Astrocyte of the cerebellum (primary cell): Measurements from ENCODE around the gene KLRC3.
"Not testable (repeated sequence)": the region's sequence is repeated elsewhere in the genome, so short reads cannot be mapped to it uniquely, and the experiment has no call there.

Source experiments
- DNase-seq: peaks from one replicate; pipeline ENCODE4 v3.0.0-alpha.2; 2011; ENCODE audit warnings: low read depth
- H3K4me3 ChIP-seq: 2 replicates; pipeline ENCODE4 v1.5.1; 2011; ENCODE audit warnings: mild to moderate bottlenecking, low read depth, low read length, moderate library complexity
- in situ Hi-C: cut with HindIII; loops from 2 replicates; pipeline ENCODE4 v1.10.0; 2017; ENCODE audit warnings: low sequenced_read_pairs
- TF ChIP-seq, protein P1 (sequence below): IDR thresholded peaks from 2 replicates; pipeline ENCODE4 v1.5.1; 2012; ENCODE audit warnings: low read length, low read depth, moderate library complexity, mild to moderate bottlenecking; ENCODE audit errors: missing control alignments

Gene KLRC3

DNA sequence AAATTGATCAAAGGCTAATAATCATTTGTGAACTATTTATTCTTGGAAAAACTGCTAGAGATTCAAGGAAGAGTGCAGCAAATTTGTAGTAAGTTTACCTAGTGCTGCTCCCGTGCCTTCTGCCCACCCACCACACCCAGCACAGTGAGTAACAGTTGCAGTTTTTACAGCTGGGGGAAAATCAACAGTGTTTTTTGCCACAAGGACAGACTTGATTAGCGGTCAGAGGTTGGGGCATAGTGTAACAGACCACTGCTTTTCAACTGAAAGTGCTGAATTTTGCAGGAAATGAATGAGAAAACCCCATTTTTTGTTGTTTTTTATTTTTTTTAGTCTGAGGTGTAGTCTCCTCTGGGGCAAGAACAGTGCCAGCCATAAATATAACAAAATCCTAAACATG lies 23.1 kb downstream of the KLRC3 start:
- no peak for DNase-seq
- H3K4me3 ChIP-seq = no peak overlapping the region
- in situ Hi-C loops = no loop called here
- TF ChIP-seq, protein P1, sequence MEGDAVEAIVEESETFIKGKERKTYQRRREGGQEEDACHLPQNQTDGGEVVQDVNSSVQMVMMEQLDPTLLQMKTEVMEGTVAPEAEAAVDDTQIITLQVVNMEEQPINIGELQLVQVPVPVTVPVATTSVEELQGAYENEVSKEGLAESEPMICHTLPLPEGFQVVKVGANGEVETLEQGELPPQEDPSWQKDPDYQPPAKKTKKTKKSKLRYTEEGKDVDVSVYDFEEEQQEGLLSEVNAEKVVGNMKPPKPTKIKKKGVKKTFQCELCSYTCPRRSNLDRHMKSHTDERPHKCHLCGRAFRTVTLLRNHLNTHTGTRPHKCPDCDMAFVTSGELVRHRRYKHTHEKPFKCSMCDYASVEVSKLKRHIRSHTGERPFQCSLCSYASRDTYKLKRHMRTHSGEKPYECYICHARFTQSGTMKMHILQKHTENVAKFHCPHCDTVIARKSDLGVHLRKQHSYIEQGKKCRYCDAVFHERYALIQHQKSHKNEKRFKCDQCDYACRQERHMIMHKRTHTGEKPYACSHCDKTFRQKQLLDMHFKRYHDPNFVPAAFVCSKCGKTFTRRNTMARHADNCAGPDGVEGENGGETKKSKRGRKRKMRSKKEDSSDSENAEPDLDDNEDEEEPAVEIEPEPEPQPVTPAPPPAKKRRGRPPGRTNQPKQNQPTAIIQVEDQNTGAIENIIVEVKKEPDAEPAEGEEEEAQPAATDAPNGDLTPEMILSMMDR = no peak

DNA sequence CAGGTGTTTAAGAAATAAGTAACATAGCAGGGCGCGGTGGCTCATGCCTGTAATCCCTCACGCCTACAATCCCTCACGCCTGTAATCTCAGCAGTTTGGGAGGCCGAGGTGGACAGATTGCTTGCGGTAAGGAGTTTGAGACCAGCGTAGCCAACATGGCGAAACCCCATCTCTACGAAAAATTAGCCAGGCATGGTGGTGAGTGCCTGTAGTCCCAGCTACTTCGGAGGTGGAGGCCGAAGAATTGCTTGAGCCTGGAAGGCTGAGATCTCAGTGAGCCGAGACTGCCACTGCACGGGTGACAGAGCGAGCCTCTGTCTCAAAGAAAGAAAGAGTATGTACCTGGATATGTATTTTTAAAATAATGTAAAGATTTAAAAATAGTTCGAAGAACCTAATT lies 24.2 kb downstream of the KLRC3 start:
- DNase-seq, H3K4me3 ChIP-seq, in situ Hi-C loops: not testable (repeated sequence)

DNA sequence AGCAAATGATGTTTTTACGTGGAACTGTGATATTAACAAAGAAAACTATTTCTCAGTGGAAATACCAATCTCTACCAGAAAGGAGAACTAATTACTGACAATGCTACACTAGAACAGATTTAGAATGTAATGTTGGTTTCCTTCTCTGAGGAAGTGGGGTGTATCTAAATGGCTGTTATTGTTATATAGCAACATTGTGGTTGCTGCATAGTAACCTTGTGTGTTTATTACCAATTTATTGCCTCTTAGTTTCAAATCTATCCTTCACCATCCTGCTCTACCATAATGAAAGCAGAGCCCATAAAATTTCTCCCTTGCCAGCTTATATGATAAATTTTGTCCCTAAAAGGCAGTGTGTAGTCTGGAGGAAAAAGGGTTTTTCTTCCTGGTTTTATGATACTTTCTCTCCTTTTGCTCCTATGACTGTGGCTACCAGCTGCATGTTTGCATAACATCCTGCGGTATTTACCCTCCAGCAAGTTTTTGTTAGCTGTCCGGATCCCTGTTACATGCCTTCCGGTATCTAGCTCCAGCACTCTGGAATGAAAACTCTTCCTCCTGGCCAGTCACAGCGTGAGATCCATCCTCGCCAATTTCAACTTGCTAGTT lies 24.9 kb downstream of the KLRC3 start:
- in situ Hi-C loops = no loop called here
- H3K4me3 ChIP-seq = no peak overlapping the region
- DNase-seq = peak; percentile 93
- TF ChIP-seq, protein P1 = no peak

DNA sequence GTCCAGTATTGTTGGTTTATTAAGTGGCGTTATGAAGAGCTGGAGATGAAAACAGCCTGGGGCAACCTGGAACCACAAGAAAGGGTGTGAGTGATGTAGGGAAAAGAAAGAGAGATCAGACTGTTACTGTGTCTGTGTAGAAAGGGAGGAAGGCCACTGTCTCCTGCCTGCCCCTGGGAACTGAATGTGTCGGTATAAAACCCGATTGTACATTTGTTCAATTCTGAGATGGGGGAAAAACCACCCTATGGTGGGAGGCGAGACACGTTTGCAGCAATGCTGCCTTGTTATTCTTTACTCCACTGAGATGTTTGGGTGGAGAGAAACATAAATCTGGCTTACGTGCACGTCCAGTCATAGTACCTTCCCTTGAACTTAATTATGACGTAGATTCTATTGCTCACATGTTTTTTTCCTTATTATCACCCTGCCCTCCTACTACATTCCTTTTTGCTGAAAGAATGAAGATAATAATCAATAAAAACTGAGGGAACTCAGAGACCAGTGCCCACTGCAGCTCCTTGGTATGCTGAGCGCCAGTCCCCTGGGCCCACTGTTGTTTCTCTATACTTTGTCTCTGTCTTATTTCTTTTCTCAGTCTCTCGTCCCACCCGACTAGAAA lies 25.8 kb downstream of the KLRC3 start:
- H3K4me3 ChIP-seq, DNase-seq, in situ Hi-C loops: not testable (repeated sequence)

DNA sequence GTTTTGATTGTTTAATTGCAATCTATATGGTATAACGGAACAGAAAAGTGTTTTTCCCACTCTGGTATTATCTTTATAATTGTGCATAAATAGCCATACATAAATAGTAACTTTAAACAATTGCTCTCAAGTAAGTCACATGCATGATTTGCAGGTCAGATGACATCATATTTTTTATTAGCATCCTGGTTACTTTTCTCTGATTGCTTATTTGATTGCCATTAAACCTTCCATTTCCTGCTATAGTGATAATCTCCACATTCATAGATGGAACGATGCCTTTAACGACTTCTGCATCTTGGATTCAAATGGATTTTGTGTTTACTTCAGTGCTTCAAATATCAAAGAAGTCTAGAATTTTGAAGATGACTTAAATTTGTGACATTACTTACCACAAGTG lies 27.1 kb downstream of the KLRC3 start:
- H3K4me3 ChIP-seq = no peak overlapping the region
- DNase-seq = no peak
- TF ChIP-seq, protein P1 = no peak
- in situ Hi-C loops = no loop called here

DNA sequence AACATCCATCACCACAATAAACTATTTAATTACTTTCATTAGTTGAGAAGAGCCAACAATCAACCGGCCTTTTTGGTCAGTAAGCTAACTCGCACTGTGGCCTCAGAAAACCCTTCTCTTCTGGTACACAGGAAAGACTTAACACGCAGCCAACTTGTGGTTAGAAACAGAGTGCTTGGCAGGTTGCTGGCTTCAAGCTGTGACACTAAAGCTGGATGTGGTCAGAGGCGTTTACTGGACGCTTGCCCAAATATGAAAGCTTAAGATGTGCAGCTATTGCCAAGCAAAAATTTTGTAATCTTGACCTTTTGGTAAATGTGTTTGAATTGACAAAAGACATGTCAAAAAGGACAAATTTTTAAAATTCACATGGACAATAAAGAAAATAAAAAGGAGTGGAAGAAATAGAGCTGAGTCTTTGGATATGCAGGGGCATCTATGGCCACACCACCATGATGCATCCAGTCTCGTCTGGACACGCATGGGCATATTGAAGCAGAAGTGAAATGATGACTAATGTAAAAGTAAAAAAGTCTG lies 27.9 kb downstream of the KLRC3 start:
- in situ Hi-C loops = no loop called here
- H3K4me3 ChIP-seq = no peak overlapping the region
- TF ChIP-seq, protein P1 = no peak
- DNase-seq = peak; percentile 100

DNA sequence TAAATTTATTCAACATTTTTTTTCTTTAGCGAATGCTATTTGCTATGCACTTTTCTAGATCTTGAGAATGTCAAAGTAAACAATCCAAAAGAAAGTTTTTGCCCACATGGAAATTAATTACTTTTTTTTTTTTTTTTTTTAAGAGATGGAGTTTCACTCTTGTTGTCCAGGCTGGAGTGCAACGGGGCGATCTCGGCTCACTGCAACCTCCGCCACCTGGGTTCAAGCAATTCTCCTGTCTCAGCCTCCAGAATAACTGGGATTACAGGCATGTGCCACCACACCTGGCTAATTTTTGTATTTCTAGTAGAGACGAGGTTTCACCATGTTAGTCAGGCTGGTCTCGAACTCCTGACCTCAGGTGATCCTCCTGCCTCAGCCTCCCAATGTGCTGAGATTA lies 29.4 kb downstream of the KLRC3 start:
- H3K4me3 ChIP-seq, DNase-seq, in situ Hi-C loops: not testable (repeated sequence)

DNA sequence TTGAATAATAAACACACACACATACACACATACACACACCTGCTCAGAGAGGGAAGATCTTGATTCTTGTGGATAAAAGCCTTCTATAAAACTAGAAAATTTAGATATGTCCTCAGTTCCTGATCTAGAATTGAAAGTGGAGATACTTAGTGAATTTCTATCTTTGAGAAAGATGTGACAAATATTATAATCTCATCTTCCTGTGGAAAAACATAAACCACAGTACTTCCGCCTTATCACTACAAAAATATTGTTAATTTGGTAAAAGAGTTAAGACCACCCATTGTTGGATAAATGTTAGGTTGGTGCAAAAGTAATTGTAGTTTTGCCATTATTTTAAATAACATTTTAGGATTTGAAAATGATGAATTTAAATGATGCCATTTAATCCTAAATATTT lies 30.5 kb downstream of the KLRC3 start, which contains the start of gene KLRK1:
KLRK1 (minus strand) TSS at position 138 of the 400 bp plus-strand sequence. CDS start 1,231 bp downstream, outside the sequence.
- in situ Hi-C loops = no loop called here
- DNase-seq = no peak
- TF ChIP-seq, protein P1 = no peak
- no peak within 1 kb of the TSS for H3K4me3 ChIP-seq
